Measurements from ENCODE around the gene EPS8. TPM values are rescaled to one million over a fixed set of nuclear protein-coding genes. Genes with fewer than 3 reads are reported as not detected.

EPS8 gene
- polyA plus RNA-seq (2011; rRNA removed): 56.2 and 69.9 TPM in 2 replicates
- 68.3 and 71.2 TPM in 2 replicates for polyA minus RNA-seq (2011; rRNA and poly(A)+ RNA removed)

GRCh38 chr12:15789220-15790171, at the start of gene EPS8:
TSS of gene EPS8 (minus strand) at chr12:15789388. CDS start at chr12:15682951, 106,437 bp downstream.
- ChIA-PET CTCF (interaction anchor here (0.6 to 1.0 kb wide), 5 partner anchors 16 to 205 kb away, joined by 3 to 5 read pairs (median 3); no protein-coding TSS in a partner anchor), POLR2A (interaction anchor here (0.6 to 2.0 kb wide), 13 partner anchors 9 to 190 kb away, joined by 3 to 11 read pairs (median 4); no protein-coding TSS in a partner anchor)
- H3K4me3 ChIP-seq (ENCODE audit: low read depth, low read length): peak within 1 kb of the TSS; percentile 85

DNA sequence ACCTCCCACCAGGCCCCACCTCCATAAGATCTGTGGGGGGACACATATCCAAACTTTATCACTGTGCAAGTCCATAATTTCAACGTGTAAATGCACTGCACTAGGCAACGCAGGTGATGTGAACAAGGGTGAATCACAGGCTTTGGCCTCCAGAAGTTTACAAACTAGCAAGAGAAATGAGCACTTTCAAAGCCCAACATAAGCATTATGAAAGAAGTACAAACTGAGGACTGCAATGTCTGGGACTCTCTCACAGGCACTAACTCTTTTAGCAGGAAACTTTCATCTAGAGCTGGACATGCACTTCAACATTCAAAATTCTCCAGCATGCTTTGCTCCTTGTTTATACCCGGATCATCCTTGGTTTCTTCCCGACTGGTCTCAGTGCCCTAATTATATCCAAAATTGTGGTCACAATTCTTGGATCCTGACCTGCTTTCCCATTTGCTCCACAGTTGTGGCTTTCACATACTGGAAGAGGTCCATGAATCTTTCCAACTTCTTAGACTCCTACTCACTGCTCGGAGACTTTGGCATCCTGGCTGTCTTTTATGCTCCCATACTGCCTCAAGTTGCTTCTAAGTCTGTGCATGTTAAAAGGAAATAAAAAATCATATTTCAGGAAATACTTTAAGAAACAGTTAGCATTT, 48.1 kb upstream of the EPS8 start:
- CTCF ChIA-PET: interaction anchor here (2.0 kb wide), 1 partner anchor 252 kb away, joined by 7 read pairs; no protein-coding TSS in a partner anchor
- peak overlapping the region; percentile 11 for H3K27ac ChIP-seq (ENCODE audit: low read depth, low read length)
- no peak for DNase-seq (ENCODE audit: low read depth, low spot score)
- TF ChIP-seq, protein P1, sequence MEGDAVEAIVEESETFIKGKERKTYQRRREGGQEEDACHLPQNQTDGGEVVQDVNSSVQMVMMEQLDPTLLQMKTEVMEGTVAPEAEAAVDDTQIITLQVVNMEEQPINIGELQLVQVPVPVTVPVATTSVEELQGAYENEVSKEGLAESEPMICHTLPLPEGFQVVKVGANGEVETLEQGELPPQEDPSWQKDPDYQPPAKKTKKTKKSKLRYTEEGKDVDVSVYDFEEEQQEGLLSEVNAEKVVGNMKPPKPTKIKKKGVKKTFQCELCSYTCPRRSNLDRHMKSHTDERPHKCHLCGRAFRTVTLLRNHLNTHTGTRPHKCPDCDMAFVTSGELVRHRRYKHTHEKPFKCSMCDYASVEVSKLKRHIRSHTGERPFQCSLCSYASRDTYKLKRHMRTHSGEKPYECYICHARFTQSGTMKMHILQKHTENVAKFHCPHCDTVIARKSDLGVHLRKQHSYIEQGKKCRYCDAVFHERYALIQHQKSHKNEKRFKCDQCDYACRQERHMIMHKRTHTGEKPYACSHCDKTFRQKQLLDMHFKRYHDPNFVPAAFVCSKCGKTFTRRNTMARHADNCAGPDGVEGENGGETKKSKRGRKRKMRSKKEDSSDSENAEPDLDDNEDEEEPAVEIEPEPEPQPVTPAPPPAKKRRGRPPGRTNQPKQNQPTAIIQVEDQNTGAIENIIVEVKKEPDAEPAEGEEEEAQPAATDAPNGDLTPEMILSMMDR (IDR thresholded peaks at IDR 0.05; ENCODE audit: low read depth, low read length): no peak
- no peak overlapping the region for H3K4me3 ChIP-seq (ENCODE audit: low read depth, low read length)
- H3K27me3 ChIP-seq (ENCODE audit: control insufficient read depth, insufficient read depth, low read length): no peaks in the 10 kb centered on the region
- POLR2A ChIA-PET: no interaction called here
- no peaks in the 10 kb centered on the region for H3K9me3 ChIP-seq (ENCODE audit: control insufficient read depth, insufficient read depth, low read length)

More at GRCh38 chr12:15789220-15790171, at the start of gene EPS8:
- DNase-seq (ENCODE audit: low read depth, low spot score): peak; percentile 81
- H3K9me3 ChIP-seq (ENCODE audit: control insufficient read depth, insufficient read depth, low read length): no peaks in the 10 kb centered on the region
- H3K27me3 ChIP-seq (ENCODE audit: control insufficient read depth, insufficient read depth, low read length): no peaks in the 10 kb centered on the region
- peak within 1 kb of the TSS; percentile 79 for H3K27ac ChIP-seq (ENCODE audit: low read depth, low read length)
- TF ChIP-seq, protein P1 (IDR thresholded peaks at IDR 0.05; ENCODE audit: low read depth, low read length): no peak

DNA sequence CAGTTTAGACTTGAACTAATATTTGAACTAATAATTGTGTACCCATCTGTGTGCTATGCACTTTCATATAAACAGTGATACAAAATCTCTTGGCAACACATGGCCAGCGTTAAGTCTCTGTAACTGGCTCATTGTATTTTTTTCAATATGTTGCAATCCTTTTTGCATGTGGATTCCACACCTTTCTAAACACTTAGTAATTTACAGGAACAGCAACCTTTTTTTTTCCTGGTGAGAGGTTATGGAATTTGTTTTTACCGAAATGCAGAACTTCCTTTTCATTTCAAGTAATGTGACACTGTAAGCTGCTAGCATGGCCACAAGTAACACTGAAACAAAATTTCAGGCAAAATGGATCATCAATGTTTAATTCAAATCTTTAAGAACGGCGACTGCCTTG, 45.4 kb upstream of the EPS8 start:
- TF ChIP-seq, protein P1 (IDR thresholded peaks at IDR 0.05; ENCODE audit: low read depth, low read length): no peak
- Histone ChIP-seq H3K4me3 (ENCODE audit: low read depth, low read length) (no peak overlapping the region), H3K27me3 (ENCODE audit: control insufficient read depth, insufficient read depth, low read length) (no peaks in the 10 kb centered on the region), H3K9me3 (ENCODE audit: control insufficient read depth, insufficient read depth, low read length) (no peaks in the 10 kb centered on the region), H3K27ac (ENCODE audit: low read depth, low read length) (no peak overlapping the region)
- ChIA-PET CTCF (no interaction called here), POLR2A (no interaction called here)
- no peak for DNase-seq (ENCODE audit: low read depth, low spot score)

- Histone ChIP-seq H3K9me3 (ENCODE audit: control insufficient read depth, insufficient read depth, low read length) (no peaks in the 10 kb centered on the region), H3K27ac (ENCODE audit: low read depth, low read length) (no peak overlapping the region), H3K4me3 (ENCODE audit: low read depth, low read length) (no peak overlapping the region), H3K27me3 (ENCODE audit: control insufficient read depth, insufficient read depth, low read length) (no peaks in the 10 kb centered on the region)
- TF ChIP-seq, protein P1 (IDR thresholded peaks at IDR 0.05; ENCODE audit: low read depth, low read length): no peak
- no peak for DNase-seq (ENCODE audit: low read depth, low spot score)
- CTCF ChIA-PET: interaction anchor here (1.2 to 2.1 kb wide), 2 partner anchors 241 to 247 kb away, joined by 4 to 8 read pairs; no protein-coding TSS in a partner anchor
- POLR2A ChIA-PET: interaction anchor here (1.6 kb wide), 1 partner anchor 42 kb away, joined by 7 read pairs; the partner anchor contains the start of gene EPS8
These were observed 42.3 kb upstream of the EPS8 start for GRCh38 chr12:15831315-15831978.
